Liver (tissue), 9 donors: Measurements from ENCODE around the gene DPF3. TPM values are rescaled to one million over a fixed set of nuclear protein-coding genes. Genes with fewer than 3 reads are reported as not detected.

ENCODE experiments used
- DNase-seq: peaks from one replicate; pipeline ENCODE4 v3.0.0-alpha.2; 2017; ENCODE audit warnings: low spot score
- H3K27ac ChIP-seq, 2 donors: one replicate each; pipeline ENCODE4 v1.7.0; 2013; ENCODE audit warnings: inconsistent platforms in 2 of 2, low read length in 2 of 2, control low read depth in 1 of 2, low read depth in 1 of 2, mild to moderate bottlenecking in 1 of 2
- H3K27me3 ChIP-seq, 4 donors: one replicate each; pipeline versions ENCODE4 v1.6.1 to v1.7.0; 2013; ENCODE audit warnings: low read length in 3 of 4, inconsistent platforms in 1 of 4, mild to moderate bottlenecking in 1 of 4, moderate library complexity in 1 of 4; ENCODE audit not compliant: control insufficient read depth in 4 of 4, insufficient read depth in 4 of 4
- H3K36me3 ChIP-seq, 4 donors: one replicate each; pipeline versions ENCODE4 v1.6.1 to v1.7.0; 2013; ENCODE audit warnings: low read length in 3 of 4, mild to moderate bottlenecking in 3 of 4, low read depth in 1 of 4, moderate library complexity in 1 of 4; ENCODE audit not compliant: control insufficient read depth in 4 of 4, insufficient read depth in 3 of 4
- H3K4me1 ChIP-seq, 4 donors: one replicate each; pipeline versions ENCODE4 v1.6.1 to v1.7.0; 2013; ENCODE audit warnings: low read length in 3 of 4, mild to moderate bottlenecking in 3 of 4, moderate library complexity in 1 of 4; ENCODE audit not compliant: control insufficient read depth in 4 of 4, insufficient read depth in 4 of 4
- H3K4me3 ChIP-seq, 3 donors: one replicate each; pipeline versions ENCODE4 v1.6.1 to v1.7.0; 2013; ENCODE audit warnings: low read length in 3 of 3, control low read depth in 1 of 3, low read depth in 1 of 3, mild to moderate bottlenecking in 1 of 3
- H3K9ac ChIP-seq, 2 donors: one replicate each; pipeline ENCODE4 v1.7.0; 2013; ENCODE audit warnings: low read length in 2 of 2, mild to moderate bottlenecking in 2 of 2, moderate library complexity in 2 of 2, control low read depth in 1 of 2, low read depth in 1 of 2
- H3K9me3 ChIP-seq, 4 donors: one replicate each; pipeline versions ENCODE4 v1.6.1 to v1.7.0; 2013; ENCODE audit warnings: low read length in 3 of 4; ENCODE audit not compliant: control insufficient read depth in 4 of 4
- EGR1 ChIP-seq, 2 donors: IDR thresholded peaks; 2 replicates each; pipeline ENCODE4 v1.6.1; 2016 to 2018; ENCODE audit warnings: antibody characterized with exemption in 2 of 2, low read depth in 2 of 2
- FOXA1 ChIP-seq: IDR thresholded peaks from 2 replicates; pipeline ENCODE4 v1.6.1; 2016; ENCODE audit warnings: antibody characterized with exemption
- FOXA2 ChIP-seq: IDR thresholded peaks from 2 replicates; pipeline ENCODE4 v1.6.1; 2016; ENCODE audit warnings: antibody characterized with exemption
- GABPA ChIP-seq, 2 donors: IDR thresholded peaks in 1 of 2; conservative IDR thresholded peaks in 1 of 2; 2 replicates each; pipeline ENCODE4 v1.6.1; 2016; ENCODE audit warnings: antibody characterized with exemption in 2 of 2, mild to moderate bottlenecking in 1 of 2, moderate library complexity in 1 of 2
- HNF4A ChIP-seq, 2 donors: conservative IDR thresholded peaks; 2 replicates each; pipeline ENCODE4 v1.6.1; 2016; ENCODE audit warnings: antibody characterized with exemption in 2 of 2, mild to moderate bottlenecking in 2 of 2
- JUND ChIP-seq, 2 donors: IDR thresholded peaks; 2 replicates each; pipeline ENCODE4 v1.6.1; 2016; ENCODE audit warnings: antibody characterized with exemption in 2 of 2
- NR2F2 ChIP-seq: IDR thresholded peaks from 2 replicates; pipeline ENCODE4 v1.6.1; 2016; ENCODE audit warnings: antibody characterized with exemption
- RAD21 ChIP-seq, 2 donors: IDR thresholded peaks; 2 replicates each; pipeline ENCODE4 v1.6.1; 2016; ENCODE audit warnings: antibody characterized with exemption in 2 of 2, mild to moderate bottlenecking in 2 of 2
- RXRA ChIP-seq, 2 donors: IDR thresholded peaks; 2 replicates each; pipeline ENCODE4 v1.6.1; 2017 to 2018; ENCODE audit warnings: antibody characterized with exemption in 2 of 2, mild to moderate bottlenecking in 1 of 2
- SP1 ChIP-seq: IDR thresholded peaks from 2 replicates; pipeline ENCODE4 v1.6.1; 2018; ENCODE audit warnings: antibody characterized with exemption, mild to moderate bottlenecking
- TAF1 ChIP-seq: conservative IDR thresholded peaks from 2 replicates; pipeline ENCODE4 v1.6.1; 2016; ENCODE audit warnings: antibody characterized with exemption, mild to moderate bottlenecking
- YY1 ChIP-seq: IDR thresholded peaks from 2 replicates; pipeline ENCODE4 v1.6.1; 2016; ENCODE audit warnings: antibody characterized with exemption, mild to moderate bottlenecking
- WGBS: extraction: QIAGEN DNeasy Blood & Tissue Kit; methylation state at CpG from one replicate; pipeline ENCODE4 v1.1.7; 2013; 5-methylcytosine and 5-hydroxymethylcytosine counted together
- polyA plus RNA-seq, 2 donors: library from polyadenylated mRNA; stranded (reverse) in 1 of 2; unstranded in 1 of 2; fragments of 200-250 nt in 1 of 2; fragments of >200 nt in 1 of 2; fragmentation: Nextera tagmentation in 1 of 2; extraction: Ambion mirVana in 1 of 2; gene quantifications; one replicate each; pipeline versions ENCODE4 v1.2.1 to v1.2.3, GENCODE V29; 2013 to 2015
- total RNA-seq, 2 donors: library from RNA; depleted of rRNA; stranded (reverse); fragments of >200 nt; gene quantifications; one replicate each; pipeline ENCODE4 v1.2.3, GENCODE V29; 2014
- TF ChIP-seq, protein P1 (sequence below): IDR thresholded peaks from 2 replicates; pipeline ENCODE4 v1.6.1; 2016; ENCODE audit warnings: antibody characterized with exemption
- TF ChIP-seq, protein P2 (sequence below): IDR thresholded peaks from 2 replicates; pipeline ENCODE4 v1.6.1; 2016; ENCODE audit warnings: antibody characterized with exemption
- TF ChIP-seq, protein P3 (sequence below): IDR thresholded peaks from 2 replicates; pipeline ENCODE4 v1.6.1; 2016; ENCODE audit warnings: antibody characterized with exemption, mild to moderate bottlenecking
- TF ChIP-seq, protein P4 (sequence below): IDR thresholded peaks from 2 replicates; pipeline ENCODE4 v1.6.1; 2016; ENCODE audit warnings: antibody characterized with exemption
- donor health status: healthy.
- donor health status: healthy.
- donor health status: healthy.
- donor health status: healthy.
- donor health status: healthy.

Gene DPF3
- total and polyA plus RNA-seq, 4 donors = 1.1 to 23.2 (median 2.5) TPM

DNA sequence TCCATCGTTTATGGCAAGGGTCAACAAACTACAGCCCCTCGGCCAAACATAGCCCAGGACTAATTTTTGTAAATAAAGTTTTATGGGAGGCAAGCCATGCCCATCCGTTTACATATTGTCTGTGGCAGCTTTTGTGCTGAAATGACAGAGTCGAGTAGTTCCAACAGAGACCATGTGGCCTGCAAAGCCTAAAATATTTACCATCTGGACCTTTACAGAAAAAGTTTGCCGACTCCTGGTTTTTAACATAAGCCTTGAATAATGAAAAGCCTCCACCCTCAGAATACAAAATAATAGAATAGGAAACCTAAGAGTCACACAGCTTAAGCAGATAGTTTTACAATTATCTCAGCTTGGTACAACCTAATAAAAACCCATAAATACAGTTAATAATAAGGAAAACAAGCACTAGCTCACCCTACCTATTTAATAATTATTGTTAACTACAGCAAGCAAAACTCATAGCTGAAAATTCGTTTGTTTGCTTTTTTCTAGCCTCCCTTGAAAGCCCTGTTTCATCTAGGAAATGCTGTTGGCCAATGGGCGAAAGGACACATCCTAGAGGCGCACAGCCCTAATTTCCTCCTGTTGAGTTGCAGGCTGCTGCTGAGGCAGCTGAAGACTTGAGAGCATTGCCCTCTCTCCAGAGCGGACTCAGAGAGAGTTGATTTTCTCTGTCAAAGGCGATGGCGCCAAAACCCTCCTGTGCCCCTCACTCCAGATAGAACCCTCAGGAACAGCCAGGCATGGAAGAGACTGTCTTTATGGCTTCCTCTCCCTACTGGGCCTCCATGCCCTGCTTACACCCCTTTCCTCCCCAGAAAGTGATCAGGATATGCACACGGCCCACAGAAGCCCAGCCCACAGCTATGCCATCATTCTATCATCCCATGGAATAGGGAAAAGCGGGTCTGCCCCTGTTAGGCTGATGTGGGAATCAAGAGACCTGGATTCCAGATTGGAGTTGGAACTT is 107.2 kb downstream of the DPF3 start:
- DNase-seq = peak; percentile 16
- H3K27ac ChIP-seq = no peak overlapping the region
- no peaks in the 10 kb centered on the region for H3K9me3 ChIP-seq
- H3K4me3 ChIP-seq = no peak overlapping the region
- H3K4me1 ChIP-seq = peaks cover 0 to 14% (median 5%) of the 10 kb centered on the region in 4 donors
- H3K36me3 ChIP-seq = no peaks in the 10 kb centered on the region
- TF ChIP-seq RXRA (IDR thresholded peaks at IDR 0.05) (no peak), JUND (IDR thresholded peaks at IDR 0.05) (no peak), NR2F2 (no peak), GABPA (IDR thresholded peaks at IDR 0.05 in 1 of 2, conservative IDR thresholded peaks at IDR 0.05 in 1 of 2) (no peak), FOXA2 (no peak), RAD21 (IDR thresholded peaks at IDR 0.05) (no peak)
- TF ChIP-seq, protein P1, sequence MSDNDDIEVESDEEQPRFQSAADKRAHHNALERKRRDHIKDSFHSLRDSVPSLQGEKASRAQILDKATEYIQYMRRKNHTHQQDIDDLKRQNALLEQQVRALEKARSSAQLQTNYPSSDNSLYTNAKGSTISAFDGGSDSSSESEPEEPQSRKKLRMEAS = no peak
- TF ChIP-seq, protein P2, sequence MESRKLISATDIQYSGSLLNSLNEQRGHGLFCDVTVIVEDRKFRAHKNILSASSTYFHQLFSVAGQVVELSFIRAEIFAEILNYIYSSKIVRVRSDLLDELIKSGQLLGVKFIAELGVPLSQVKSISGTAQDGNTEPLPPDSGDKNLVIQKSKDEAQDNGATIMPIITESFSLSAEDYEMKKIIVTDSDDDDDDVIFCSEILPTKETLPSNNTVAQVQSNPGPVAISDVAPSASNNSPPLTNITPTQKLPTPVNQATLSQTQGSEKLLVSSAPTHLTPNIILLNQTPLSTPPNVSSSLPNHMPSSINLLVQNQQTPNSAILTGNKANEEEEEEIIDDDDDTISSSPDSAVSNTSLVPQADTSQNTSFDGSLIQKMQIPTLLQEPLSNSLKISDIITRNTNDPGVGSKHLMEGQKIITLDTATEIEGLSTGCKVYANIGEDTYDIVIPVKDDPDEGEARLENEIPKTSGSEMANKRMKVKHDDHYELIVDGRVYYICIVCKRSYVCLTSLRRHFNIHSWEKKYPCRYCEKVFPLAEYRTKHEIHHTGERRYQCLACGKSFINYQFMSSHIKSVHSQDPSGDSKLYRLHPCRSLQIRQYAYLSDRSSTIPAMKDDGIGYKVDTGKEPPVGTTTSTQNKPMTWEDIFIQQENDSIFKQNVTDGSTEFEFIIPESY = no peak
- 82% methylated on average over 13 of the region's 13 CpGs for WGBS
- no peak overlapping the region for H3K9ac ChIP-seq
- no peaks in the 10 kb centered on the region for H3K27me3 ChIP-seq

DNA sequence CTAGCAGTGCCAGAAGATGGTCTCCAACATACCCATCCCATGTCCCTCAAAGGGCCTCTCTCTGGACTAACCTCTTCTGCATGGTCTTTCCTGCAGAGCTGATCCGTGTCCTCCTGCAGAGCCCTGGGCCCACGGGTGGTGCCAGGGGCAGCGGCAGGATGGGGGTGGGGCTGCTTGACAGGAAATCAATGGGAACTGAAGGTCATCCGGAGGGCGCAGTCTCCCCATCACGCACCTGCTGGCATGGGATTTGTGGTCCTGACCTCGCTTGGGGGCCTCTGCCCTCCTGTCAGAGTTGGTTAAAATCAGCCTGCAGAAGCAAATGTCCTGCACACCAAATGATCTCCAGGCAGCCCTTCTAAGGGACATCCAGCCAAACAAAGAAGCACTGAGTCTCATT is 110.2 kb downstream of the DPF3 start:
- DNase-seq = peak; percentile 34
- TF ChIP-seq TAF1 = no peak
- TF ChIP-seq JUND (IDR thresholded peaks at IDR 0.05) = no peak
- TF ChIP-seq, protein P3, sequence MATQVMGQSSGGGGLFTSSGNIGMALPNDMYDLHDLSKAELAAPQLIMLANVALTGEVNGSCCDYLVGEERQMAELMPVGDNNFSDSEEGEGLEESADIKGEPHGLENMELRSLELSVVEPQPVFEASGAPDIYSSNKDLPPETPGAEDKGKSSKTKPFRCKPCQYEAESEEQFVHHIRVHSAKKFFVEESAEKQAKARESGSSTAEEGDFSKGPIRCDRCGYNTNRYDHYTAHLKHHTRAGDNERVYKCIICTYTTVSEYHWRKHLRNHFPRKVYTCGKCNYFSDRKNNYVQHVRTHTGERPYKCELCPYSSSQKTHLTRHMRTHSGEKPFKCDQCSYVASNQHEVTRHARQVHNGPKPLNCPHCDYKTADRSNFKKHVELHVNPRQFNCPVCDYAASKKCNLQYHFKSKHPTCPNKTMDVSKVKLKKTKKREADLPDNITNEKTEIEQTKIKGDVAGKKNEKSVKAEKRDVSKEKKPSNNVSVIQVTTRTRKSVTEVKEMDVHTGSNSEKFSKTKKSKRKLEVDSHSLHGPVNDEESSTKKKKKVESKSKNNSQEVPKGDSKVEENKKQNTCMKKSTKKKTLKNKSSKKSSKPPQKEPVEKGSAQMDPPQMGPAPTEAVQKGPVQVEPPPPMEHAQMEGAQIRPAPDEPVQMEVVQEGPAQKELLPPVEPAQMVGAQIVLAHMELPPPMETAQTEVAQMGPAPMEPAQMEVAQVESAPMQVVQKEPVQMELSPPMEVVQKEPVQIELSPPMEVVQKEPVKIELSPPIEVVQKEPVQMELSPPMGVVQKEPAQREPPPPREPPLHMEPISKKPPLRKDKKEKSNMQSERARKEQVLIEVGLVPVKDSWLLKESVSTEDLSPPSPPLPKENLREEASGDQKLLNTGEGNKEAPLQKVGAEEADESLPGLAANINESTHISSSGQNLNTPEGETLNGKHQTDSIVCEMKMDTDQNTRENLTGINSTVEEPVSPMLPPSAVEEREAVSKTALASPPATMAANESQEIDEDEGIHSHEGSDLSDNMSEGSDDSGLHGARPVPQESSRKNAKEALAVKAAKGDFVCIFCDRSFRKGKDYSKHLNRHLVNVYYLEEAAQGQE = no peak
- no peak for TF ChIP-seq NR2F2
- TF ChIP-seq, protein P4, sequence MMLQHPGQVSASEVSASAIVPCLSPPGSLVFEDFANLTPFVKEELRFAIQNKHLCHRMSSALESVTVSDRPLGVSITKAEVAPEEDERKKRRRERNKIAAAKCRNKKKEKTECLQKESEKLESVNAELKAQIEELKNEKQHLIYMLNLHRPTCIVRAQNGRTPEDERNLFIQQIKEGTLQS = no peak
- TF ChIP-seq, protein P1 = no peak
- TF ChIP-seq GABPA (IDR thresholded peaks at IDR 0.05 in 1 of 2, conservative IDR thresholded peaks at IDR 0.05 in 1 of 2) = no peak
- TF ChIP-seq EGR1 (IDR thresholded peaks at IDR 0.05; ENCODE audit: low read depth in 2 of 2) = no peak
- no peak for TF ChIP-seq YY1
- TF ChIP-seq, protein P2 = no peak
- no peak for TF ChIP-seq SP1
- no peak for TF ChIP-seq FOXA1
- no peak for TF ChIP-seq HNF4A (conservative IDR thresholded peaks at IDR 0.05)
- 44% methylated on average over 7 of the region's 7 CpGs for WGBS

More for the DNA sequence above, 110.2 kb downstream of the DPF3 start:
- H3K27ac ChIP-seq = no peak overlapping the region
- H3K36me3 ChIP-seq = no peaks in the 10 kb centered on the region
- H3K9me3 ChIP-seq = no peaks in the 10 kb centered on the region
- H3K9ac ChIP-seq = no peak overlapping the region
- H3K27me3 ChIP-seq = no peaks in the 10 kb centered on the region
- peaks cover 0 to 17% (median 5%) of the 10 kb centered on the region in 4 donors for H3K4me1 ChIP-seq
- no peak overlapping the region for H3K4me3 ChIP-seq
